NCI-H345 treated with DMSO at 0.1 percent for 48 hours (cell line): Measurements from ENCODE around the gene ZC3H7B.

Source experiments
- DNase-seq: peaks from one replicate; lab custom pipeline; 2025; ENCODE audit not compliant: unreplicated experiment; lab: John Stamatoyannopoulos, UW

Gene ZC3H7B

GRCh38 chr22:41324821-41325528 lies 23.6 kb downstream of the ZC3H7B start:
- DNase-seq: no peak

- no peak for DNase-seq
These were observed 25.8 kb downstream of the ZC3H7B start for GRCh38 chr22:41327124-41327523.

GRCh38 chr22:41330169-41330568 lies 28.8 kb downstream of the ZC3H7B start:
- DNase-seq: no peak

- DNase-seq: no peak
These were observed 31.1 kb downstream of the ZC3H7B start for GRCh38 chr22:41332217-41332939.

GRCh38 chr22:41333806-41334205 lies 32.5 kb downstream of the ZC3H7B start:
- DNase-seq: no peak

- no peak for DNase-seq
These were observed 32.9 kb downstream of the ZC3H7B start for GRCh38 chr22:41334215-41334614.

- DNase-seq: no peak
These were observed 33.8 kb downstream of the ZC3H7B start for GRCh38 chr22:41334951-41335635.

GRCh38 chr22:41338614-41339212 lies 37.4 kb downstream of the ZC3H7B start:
- no peak for DNase-seq

GRCh38 chr22:41339823-41340222 lies 38.5 kb downstream of the ZC3H7B start:
- DNase-seq: no peak

GRCh38 chr22:41340357-41340756 lies 39.0 kb downstream of the ZC3H7B start:
- DNase-seq: no peak

- DNase-seq: no peak
These were observed 39.7 kb downstream of the ZC3H7B start for GRCh38 chr22:41341012-41341411.

- DNase-seq: no peak
These were observed 40.7 kb downstream of the ZC3H7B start for GRCh38 chr22:41341990-41342389.

GRCh38 chr22:41343300-41343699 lies 42.0 kb downstream of the ZC3H7B start:
- no peak for DNase-seq

- DNase-seq: no peak
These were observed 42.4 kb downstream of the ZC3H7B start for GRCh38 chr22:41343717-41344116.

- DNase-seq: no peak
These were observed 43.0 kb downstream of the ZC3H7B start for GRCh38 chr22:41344189-41344788.

GRCh38 chr22:41345807-41346335 lies 44.5 kb downstream of the ZC3H7B start:
- DNase-seq: no peak

GRCh38 chr22:41347066-41347859 lies 45.9 kb downstream of the ZC3H7B start:
- no peak for DNase-seq

- DNase-seq: no peak
These were observed 47.7 kb downstream of the ZC3H7B start for GRCh38 chr22:41348964-41349484.

- DNase-seq: no peak
These were observed 48.8 kb downstream of the ZC3H7B start for GRCh38 chr22:41350087-41350486.

GRCh38 chr22:41351011-41351410 lies 49.7 kb downstream of the ZC3H7B start:
- no peak for DNase-seq
